ENCODE results near the gene SRF.

SRF gene

GRCh38 chr6:43200541-43200940 lies 29.5 kb downstream of the SRF start:
- TF ChIP-seq CTCF (IDR thresholded peaks at IDR 0.05; ENCODE audit: control insufficient read depth, insufficient read depth, low read depth, low read length, missing control alignments): no peak
- no peak for DNase-seq (ENCODE audit: low read depth)
- H3K4me3 ChIP-seq (ENCODE audit: control insufficient read depth, low read depth, low read length): no peak overlapping the region

GRCh38 chr6:43202451-43202850 lies 31.4 kb downstream of the SRF start:
- no peak for TF ChIP-seq CTCF (IDR thresholded peaks at IDR 0.05; ENCODE audit: control insufficient read depth, insufficient read depth, low read depth, low read length, missing control alignments)
- no peak for DNase-seq (ENCODE audit: low read depth)
- H3K4me3 ChIP-seq (ENCODE audit: control insufficient read depth, low read depth, low read length): no peak overlapping the region

DNA sequence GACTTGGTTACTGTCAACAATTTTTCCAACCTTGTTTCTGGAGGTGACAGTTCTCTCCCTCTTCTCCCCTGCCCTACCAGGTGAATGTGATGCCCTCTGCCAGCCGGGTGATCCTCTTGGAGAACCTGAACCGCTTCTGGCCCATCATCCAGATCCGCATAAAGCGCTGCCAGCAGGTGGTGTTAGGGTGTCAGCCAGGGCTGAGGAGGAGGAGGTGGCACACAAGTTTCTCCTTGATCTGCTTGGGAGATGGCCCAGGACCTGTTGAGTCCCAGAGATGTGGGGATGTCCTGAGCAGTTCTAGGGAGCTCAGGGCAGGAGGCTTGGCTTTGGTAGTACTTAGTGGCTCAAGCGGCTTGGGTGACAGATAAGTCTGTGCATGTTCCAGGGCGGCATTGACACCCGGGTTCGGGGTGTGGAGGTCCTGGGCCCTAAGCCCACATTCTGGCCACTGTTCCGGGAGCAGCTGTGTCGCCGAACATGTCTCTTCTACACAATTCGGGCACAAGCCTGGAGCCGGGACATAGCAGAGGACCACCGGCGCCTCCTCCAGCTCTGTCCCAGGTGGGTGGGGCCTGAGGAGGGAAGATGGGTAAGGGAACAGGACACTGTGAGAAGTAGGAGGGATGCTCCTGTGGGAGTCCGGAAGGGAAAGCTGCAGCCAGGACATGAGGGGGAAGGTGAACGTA lies 32.1 kb downstream of the SRF start:
- no peak overlapping the region for H3K4me3 ChIP-seq (ENCODE audit: control insufficient read depth, low read depth, low read length)
- no peak for TF ChIP-seq CTCF (IDR thresholded peaks at IDR 0.05; ENCODE audit: control insufficient read depth, insufficient read depth, low read depth, low read length, missing control alignments)
- DNase-seq (ENCODE audit: low read depth): no peak

DNA sequence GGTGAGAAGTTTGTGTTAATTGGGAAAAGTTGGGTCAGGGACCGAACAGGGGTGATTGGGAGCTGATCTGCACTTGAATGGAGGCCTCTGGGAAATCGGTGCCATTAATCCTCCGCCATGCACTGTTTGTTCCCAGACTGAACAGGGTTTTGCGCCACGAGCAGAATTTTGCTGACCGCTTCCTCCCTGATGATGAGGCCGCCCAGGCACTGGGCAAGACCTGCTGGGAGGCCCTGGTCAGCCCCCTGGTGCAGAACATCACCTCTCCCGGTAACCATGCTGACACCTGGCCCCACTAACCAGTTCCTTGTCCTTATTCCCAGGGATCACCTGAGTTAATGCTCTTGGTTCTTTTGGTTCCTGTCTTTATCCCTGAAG lies 32.6 kb downstream of the SRF start:
- no peak for DNase-seq (ENCODE audit: low read depth)
- H3K4me3 ChIP-seq (ENCODE audit: control insufficient read depth, low read depth, low read length): no peak overlapping the region
- no peak for TF ChIP-seq CTCF (IDR thresholded peaks at IDR 0.05; ENCODE audit: control insufficient read depth, insufficient read depth, low read depth, low read length, missing control alignments)

DNA sequence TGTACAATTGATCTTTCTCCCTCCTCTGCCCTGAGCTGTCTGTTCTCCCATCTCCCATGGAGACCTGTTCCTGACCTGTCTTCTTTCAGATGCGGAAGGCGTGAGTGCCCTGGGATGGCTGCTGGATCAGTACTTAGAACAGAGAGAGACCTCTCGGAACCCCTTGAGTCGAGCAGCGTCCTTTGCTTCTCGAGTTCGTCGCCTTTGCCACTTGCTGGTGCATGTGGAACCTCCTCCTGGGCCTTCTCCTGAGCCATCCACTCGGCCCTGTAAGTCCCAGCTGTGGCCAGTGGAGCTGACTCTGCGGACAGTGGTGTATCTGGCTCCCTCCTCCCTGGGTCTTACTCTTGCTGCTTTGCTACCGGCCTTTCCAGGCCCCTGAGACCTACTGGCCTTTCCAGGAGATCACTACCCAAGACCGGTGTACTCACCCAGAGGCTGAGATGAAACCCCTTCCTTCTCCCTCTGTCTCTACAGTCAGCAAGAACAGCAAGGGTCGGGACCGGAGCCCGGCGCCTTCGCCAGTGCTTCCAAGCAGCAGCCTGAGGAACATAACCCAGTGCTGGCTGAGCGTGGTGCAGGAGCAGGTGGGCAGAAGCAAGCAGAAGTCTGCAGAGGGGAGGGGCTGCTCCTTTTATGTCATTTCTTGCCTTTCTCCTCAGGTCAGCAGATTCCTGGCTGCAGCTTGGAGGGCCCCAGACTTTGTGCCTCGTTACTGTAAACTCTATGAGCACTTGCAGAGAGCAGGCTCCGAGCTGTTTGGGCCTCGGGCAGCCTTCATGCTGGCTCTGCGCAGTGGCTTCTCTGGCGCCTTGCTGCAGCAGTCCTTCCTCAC lies 33.4 kb downstream of the SRF start:
- no peak for DNase-seq (ENCODE audit: low read depth)
- no peak overlapping the region for H3K4me3 ChIP-seq (ENCODE audit: control insufficient read depth, low read depth, low read length)
- no peak for TF ChIP-seq CTCF (IDR thresholded peaks at IDR 0.05; ENCODE audit: control insufficient read depth, insufficient read depth, low read depth, low read length, missing control alignments)

GRCh38 chr6:43205849-43206248 lies 34.8 kb downstream of the SRF start:
- DNase-seq (ENCODE audit: low read depth): no peak
- no peak for TF ChIP-seq CTCF (IDR thresholded peaks at IDR 0.05; ENCODE audit: control insufficient read depth, insufficient read depth, low read depth, low read length, missing control alignments)
- no peak overlapping the region for H3K4me3 ChIP-seq (ENCODE audit: control insufficient read depth, low read depth, low read length)
